ENCODE measurements around the gene ASPG. TPM values are rescaled to one million over a fixed set of nuclear protein-coding genes. Genes with fewer than 3 reads are reported as not detected.
A peak's percentile ranks its signal among the peaks of the same experiment; 100 is the strongest.

The ASPG gene
- total and polyA plus RNA-seq, 4 donors: 0.50 to 1.6 (median 1.1) TPM

DNA sequence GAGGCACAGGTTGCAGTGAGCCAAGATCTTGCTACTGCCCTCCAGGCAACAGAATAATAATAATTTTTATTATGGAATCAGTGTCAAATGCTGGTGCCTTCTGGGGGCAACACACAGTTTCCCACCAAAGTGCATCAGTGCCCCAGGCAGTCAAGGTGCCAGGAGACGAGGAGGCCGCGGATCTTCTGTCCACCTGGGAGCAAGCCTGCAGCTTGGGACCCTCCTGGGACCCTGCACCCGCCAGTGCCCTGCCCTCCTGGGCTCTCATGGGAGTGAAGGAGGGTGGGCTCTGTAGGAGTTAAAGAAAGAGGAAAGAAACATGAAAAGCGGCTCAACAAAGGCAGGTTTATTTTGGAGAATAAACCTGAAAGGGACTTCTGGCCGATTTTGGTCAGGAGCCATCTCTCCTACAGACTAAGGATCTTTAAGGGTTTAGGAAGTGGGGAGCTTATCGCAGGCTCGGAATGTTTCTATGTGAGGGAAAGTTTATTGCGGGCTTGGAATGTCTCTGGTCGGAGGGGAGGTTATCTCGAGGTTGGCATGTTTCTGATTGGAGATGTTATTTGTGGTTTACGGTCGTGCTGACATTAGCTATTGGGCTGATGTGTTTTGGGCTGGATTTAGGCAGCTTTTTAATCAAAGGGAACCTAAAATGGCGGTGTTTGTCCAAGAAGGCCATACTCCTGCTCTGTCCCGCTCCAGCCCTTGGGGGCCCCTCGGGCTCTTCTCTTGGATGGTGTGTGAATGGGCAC lies 1.1 kb upstream of the ASPG start:
- H3K9me3 ChIP-seq (ENCODE audit: control insufficient read depth, insufficient read depth, low read length): no peaks in the 10 kb centered on the region
- no peak for DNase-seq (ENCODE audit: low read depth in 4 of 6, low spot score in 6 of 6)
- H3K36me3 ChIP-seq (ENCODE audit: control insufficient read depth, insufficient read depth, low read length): no peaks in the 10 kb centered on the region
- WGBS (ENCODE audit: insufficient coverage): 88% methylated on average over 15 of the region's 16 CpGs
- no peak overlapping the region for H3K4me3 ChIP-seq (ENCODE audit: low read depth, low read length)
- H3K27me3 ChIP-seq (ENCODE audit: control insufficient read depth, insufficient read depth, low read length): peaks cover 25% of the 10 kb centered on the region
- no peak overlapping the region for H3K27ac ChIP-seq (ENCODE audit: low read depth, low read length)
- peaks cover 30% of the 10 kb centered on the region for H3K4me1 ChIP-seq (ENCODE audit: control insufficient read depth, insufficient read depth, low read length)

DNA sequence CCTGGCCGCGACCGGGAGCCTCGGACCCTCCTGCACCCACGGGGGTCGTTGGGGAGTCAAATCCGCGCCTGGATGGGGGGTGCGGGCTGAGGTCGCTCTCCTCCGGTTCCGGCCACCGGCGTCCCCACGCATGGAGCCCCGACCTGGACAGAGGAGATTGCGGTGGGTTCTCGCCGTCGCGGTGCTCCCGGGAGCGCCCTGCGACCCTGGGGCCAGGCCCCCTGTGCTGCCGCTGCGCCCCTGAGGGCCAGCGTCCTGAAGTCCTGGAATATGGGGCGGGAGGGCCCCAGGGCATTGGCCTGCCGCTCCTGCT lies 345 bp downstream of the ASPG start:
- Histone ChIP-seq H3K4me3 (ENCODE audit: low read depth, low read length) (no peak overlapping the region), H3K27me3 (ENCODE audit: control insufficient read depth, insufficient read depth, low read length) (peaks cover 25% of the 10 kb centered on the region), H3K4me1 (ENCODE audit: control insufficient read depth, insufficient read depth, low read length) (peaks cover 30% of the 10 kb centered on the region), H3K9me3 (ENCODE audit: control insufficient read depth, insufficient read depth, low read length) (no peaks in the 10 kb centered on the region), H3K27ac (ENCODE audit: low read depth, low read length) (no peak overlapping the region), H3K36me3 (ENCODE audit: control insufficient read depth, insufficient read depth, low read length) (no peaks in the 10 kb centered on the region)
- WGBS (ENCODE audit: insufficient coverage): 42% methylated on average over 28 of the region's 29 CpGs
- no peak for DNase-seq (ENCODE audit: low read depth in 4 of 6, low spot score in 6 of 6)

DNA sequence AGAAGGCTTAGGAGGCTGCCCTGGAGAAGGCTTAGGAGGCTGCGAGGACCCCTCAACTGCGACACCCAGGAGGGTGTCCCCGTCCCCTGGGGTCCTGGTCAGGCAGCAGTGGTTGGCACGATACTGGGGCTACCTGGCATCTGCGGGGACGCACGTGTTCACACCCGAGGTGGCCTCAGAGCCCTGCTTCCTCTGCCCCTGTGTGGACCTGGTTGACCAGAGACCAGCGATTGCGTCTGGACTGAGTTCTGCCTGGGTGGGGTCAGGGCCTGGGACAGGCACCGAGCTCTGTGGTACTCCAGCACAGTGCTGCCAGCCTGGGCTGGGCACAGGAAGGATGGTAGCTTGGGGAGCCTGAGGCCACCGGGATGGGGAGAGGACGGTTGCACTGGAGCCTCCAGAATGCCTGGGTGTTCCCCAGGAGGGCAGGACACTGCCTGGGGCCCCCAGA lies 735 bp downstream of the ASPG start:
- Histone ChIP-seq H3K9me3 (ENCODE audit: control insufficient read depth, insufficient read depth, low read length) (no peaks in the 10 kb centered on the region), H3K4me3 (ENCODE audit: low read depth, low read length) (no peak overlapping the region), H3K4me1 (ENCODE audit: control insufficient read depth, insufficient read depth, low read length) (peaks cover 30% of the 10 kb centered on the region), H3K36me3 (ENCODE audit: control insufficient read depth, insufficient read depth, low read length) (no peaks in the 10 kb centered on the region), H3K27ac (ENCODE audit: low read depth, low read length) (no peak overlapping the region), H3K27me3 (ENCODE audit: control insufficient read depth, insufficient read depth, low read length) (peaks cover 25% of the 10 kb centered on the region)
- no peak for DNase-seq (ENCODE audit: low read depth in 4 of 6, low spot score in 6 of 6)
- 84% methylated on average over 13 of the region's 13 CpGs for WGBS (ENCODE audit: insufficient coverage)

DNA sequence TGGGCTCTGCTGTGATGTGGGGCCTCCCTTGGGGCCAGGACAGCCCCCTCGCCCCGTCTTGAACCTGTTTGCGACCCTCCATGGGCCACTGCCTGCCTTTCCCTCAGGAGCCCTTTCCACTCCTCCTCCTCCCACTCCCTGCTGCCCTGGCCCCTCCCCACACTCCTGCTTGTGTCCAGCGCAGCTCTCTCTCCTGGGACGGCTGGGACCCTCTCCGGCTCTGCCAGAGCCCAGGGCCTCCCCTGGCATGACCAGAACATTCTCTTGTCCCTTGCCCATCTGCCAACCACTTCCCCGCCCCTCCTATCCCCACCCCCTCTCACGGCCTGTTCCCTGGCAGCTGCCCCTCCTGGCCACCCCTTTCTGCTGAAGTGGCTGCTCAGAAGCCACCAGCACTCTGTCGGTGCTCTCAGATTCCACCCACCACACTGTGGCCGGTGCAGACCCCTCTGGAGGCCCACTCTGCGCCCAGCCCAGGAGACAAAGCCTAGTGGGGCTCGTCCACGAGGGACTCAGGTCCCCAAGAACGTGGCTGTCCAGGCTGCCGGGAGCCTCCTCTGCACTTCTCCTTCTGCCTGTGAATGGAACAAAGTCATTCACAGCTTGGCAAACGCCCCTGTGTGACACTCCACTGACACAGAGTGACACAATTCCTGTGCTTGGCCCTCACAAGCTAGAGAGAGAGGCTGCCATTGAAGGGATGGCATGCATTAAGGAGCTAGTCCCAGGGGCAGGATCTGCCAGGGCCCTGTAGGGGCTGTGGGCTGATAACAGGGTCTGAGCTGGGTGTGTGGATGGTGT lies 1.4 kb downstream of the ASPG start:
- no peak overlapping the region for H3K27ac ChIP-seq (ENCODE audit: low read depth, low read length)
- H3K27me3 ChIP-seq (ENCODE audit: control insufficient read depth, insufficient read depth, low read length): peaks cover 25% of the 10 kb centered on the region
- no peak overlapping the region for H3K4me3 ChIP-seq (ENCODE audit: low read depth, low read length)
- 47% methylated on average over 15 of the region's 16 CpGs for WGBS (ENCODE audit: insufficient coverage)
- no peaks in the 10 kb centered on the region for H3K36me3 ChIP-seq (ENCODE audit: control insufficient read depth, insufficient read depth, low read length)
- H3K4me1 ChIP-seq (ENCODE audit: control insufficient read depth, insufficient read depth, low read length): peaks cover 30% of the 10 kb centered on the region
- H3K9me3 ChIP-seq (ENCODE audit: control insufficient read depth, insufficient read depth, low read length): no peaks in the 10 kb centered on the region
- DNase-seq (ENCODE audit: low read depth in 4 of 6, low spot score in 6 of 6): peak in 1 of 6 donors; percentile 3

DNA sequence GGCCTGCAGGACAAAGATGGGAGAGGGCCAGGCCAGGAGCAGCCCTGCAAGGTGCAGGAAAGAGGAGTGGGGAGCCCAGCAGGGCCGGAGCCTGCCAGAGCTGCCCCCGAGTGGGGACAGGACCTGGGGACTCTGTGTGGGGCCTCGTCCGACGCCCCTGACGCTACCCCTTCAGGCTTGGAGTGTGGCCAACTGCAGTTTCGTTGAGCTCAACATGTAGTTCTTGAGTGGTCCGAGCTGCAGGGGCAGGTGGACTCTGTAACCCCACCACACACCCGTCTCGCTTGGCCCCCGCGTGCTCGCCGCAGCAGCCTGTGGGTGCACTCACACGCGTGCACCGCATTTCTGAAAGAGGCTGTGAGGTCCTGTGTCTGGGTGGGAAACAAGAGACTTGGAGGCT lies 2.0 kb downstream of the ASPG start:
- H3K9me3 ChIP-seq (ENCODE audit: control insufficient read depth, insufficient read depth, low read length): no peaks in the 10 kb centered on the region
- H3K27ac ChIP-seq (ENCODE audit: low read depth, low read length): no peak overlapping the region
- peaks cover 29% of the 10 kb centered on the region for H3K4me1 ChIP-seq (ENCODE audit: control insufficient read depth, insufficient read depth, low read length)
- no peak for DNase-seq (ENCODE audit: low read depth in 4 of 6, low spot score in 6 of 6)
- peaks cover 25% of the 10 kb centered on the region for H3K27me3 ChIP-seq (ENCODE audit: control insufficient read depth, insufficient read depth, low read length)
- H3K36me3 ChIP-seq (ENCODE audit: control insufficient read depth, insufficient read depth, low read length): no peaks in the 10 kb centered on the region
- 68% methylated on average over 11 of the region's 17 CpGs for WGBS (ENCODE audit: insufficient coverage)
- H3K4me3 ChIP-seq (ENCODE audit: low read depth, low read length): no peak overlapping the region

DNA sequence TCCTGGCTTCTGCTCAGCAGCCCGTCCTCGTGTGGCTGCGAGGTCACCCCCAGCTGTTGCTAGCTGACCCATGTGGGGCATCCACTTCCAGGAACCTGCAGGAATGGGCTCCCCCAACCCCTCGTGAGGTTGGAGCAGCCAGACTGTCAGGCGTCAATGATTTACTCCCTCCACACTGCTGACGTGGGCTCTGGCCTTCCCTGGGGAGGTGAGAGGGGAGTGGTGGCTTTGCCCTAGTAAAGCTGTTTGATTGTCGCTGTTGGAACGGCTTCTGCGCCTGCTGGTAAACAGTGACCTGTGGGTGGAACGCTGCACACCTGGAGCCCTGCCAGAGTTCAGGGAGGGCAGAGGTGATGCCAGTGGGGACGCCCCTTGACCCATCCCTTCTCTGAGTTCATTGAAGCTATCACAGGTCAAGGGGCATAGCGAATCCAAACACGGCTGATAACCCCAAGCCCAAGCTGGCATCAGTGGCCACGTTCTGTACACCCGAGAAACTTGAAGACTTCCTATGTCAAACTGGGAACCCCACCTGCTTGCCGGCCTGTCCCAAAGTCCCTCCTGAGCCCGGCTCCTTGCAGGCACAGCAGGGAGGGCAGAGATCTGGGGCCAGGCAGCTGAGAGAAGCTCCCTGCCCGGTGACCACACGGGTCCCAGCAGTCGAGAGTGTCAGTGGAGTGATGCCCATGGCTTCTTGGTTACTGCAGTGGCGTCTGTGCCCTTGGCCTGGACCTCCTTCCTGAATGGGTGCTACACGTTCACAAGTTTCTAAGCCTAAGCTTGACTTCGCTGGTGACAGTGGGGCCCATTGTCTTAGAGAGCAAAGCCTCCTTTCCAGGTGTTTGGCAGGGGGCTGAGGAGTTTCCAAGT lies 2.7 kb downstream of the ASPG start:
- Histone ChIP-seq H3K27me3 (ENCODE audit: control insufficient read depth, insufficient read depth, low read length) (peaks cover 22% of the 10 kb centered on the region), H3K36me3 (ENCODE audit: control insufficient read depth, insufficient read depth, low read length) (no peaks in the 10 kb centered on the region), H3K4me3 (ENCODE audit: low read depth, low read length) (no peak overlapping the region), H3K9me3 (ENCODE audit: control insufficient read depth, insufficient read depth, low read length) (no peaks in the 10 kb centered on the region), H3K4me1 (ENCODE audit: control insufficient read depth, insufficient read depth, low read length) (peaks cover 22% of the 10 kb centered on the region), H3K27ac (ENCODE audit: low read depth, low read length) (no peak overlapping the region)
- 77% methylated on average over 21 of the region's 23 CpGs for WGBS (ENCODE audit: insufficient coverage)
- DNase-seq (ENCODE audit: low read depth in 4 of 6, low spot score in 6 of 6): no peak

DNA sequence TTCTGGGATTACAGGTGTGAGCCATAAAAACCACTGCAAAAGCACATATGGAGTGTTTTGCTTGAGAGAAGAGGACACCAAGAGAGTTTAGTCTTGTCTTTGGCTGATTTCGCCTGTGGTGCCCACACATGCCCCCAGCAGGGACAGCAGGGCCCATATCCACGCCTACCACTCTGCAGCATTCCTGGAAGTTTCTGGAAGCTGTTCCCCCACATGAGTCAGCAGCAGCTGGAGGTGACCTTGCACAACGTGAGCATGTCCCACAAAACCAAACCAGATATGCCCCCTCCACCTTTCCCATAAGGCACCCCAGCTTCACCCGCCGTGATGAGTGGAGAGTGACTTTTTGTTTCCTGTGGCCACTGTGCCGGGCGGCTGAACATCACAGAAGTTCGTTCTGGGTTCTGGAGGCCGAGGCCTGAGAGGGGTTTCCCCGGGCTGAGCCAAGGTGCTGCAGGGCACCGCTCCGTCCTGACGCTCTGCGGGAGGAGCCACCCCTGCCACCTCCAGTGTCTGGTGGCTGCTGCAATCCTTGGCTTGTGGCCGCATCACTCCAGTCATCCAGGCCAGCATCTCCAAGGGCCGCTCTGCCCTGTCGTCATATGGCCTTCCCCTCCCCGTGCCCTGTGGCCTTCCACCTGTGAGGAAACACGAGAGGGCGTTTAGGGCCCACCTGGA lies 4.7 kb downstream of the ASPG start:
- Histone ChIP-seq H3K36me3 (ENCODE audit: control insufficient read depth, insufficient read depth, low read length) (no peaks in the 10 kb centered on the region), H3K27ac (ENCODE audit: low read depth, low read length) (no peak overlapping the region), H3K9me3 (ENCODE audit: control insufficient read depth, insufficient read depth, low read length) (no peaks in the 10 kb centered on the region), H3K27me3 (ENCODE audit: control insufficient read depth, insufficient read depth, low read length) (peaks cover 11% of the 10 kb centered on the region), H3K4me3 (ENCODE audit: low read depth, low read length) (no peak overlapping the region), H3K4me1 (ENCODE audit: control insufficient read depth, insufficient read depth, low read length) (peaks cover 31% of the 10 kb centered on the region)
- no peak for DNase-seq (ENCODE audit: low read depth in 4 of 6, low spot score in 6 of 6)
- WGBS (ENCODE audit: insufficient coverage): 97% methylated on average over 17 of the region's 20 CpGs

DNA sequence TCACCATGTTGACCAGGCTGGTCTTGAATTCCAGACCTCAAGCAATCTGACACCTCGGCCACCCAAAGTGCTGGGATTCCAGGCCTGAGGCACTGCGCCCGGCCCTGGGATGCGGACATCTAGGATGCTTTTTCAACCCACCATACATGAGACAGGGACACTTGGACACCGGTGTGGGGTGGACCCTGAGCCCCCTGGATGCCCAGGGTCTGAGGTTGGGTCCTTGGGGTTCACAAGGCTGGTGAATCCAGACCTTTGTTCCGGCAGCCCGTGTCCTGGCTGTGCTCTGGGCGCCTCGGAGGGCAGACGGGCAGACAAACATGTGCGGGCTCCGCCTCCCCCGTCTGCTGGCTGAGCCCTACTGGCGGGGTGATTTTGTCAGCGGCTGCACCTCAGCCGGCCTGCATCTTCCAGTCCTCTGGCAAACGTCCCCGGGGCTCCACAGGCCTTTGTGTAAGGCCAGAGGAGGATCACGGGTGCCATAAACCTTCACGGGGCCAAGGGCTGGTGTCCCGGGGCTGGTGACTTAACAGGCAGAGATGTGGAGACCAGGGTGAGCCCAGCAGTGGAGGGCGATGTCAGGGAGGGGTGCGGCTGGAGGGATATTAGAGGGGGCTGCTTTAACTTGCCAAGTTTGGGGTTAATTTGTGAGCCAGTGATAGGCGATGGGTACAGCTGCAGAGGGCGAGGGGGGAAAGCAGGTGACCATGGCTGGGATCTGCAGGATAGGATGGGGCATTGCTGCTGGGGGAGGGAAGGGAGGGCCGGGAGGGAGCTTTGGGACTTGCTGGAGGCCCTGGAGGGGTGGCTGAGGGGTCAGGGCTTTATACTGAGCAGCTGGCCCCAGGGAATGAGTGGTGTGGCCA lies 5.8 kb downstream of the ASPG start:
- DNase-seq (ENCODE audit: low read depth in 4 of 6, low spot score in 6 of 6): no peak
- H3K27ac ChIP-seq (ENCODE audit: low read depth, low read length): no peak overlapping the region
- H3K36me3 ChIP-seq (ENCODE audit: control insufficient read depth, insufficient read depth, low read length): no peaks in the 10 kb centered on the region
- no peaks in the 10 kb centered on the region for H3K9me3 ChIP-seq (ENCODE audit: control insufficient read depth, insufficient read depth, low read length)
- peaks cover 23% of the 10 kb centered on the region for H3K4me1 ChIP-seq (ENCODE audit: control insufficient read depth, insufficient read depth, low read length)
- H3K4me3 ChIP-seq (ENCODE audit: low read depth, low read length): no peak overlapping the region
- 47% methylated on average over 26 of the region's 26 CpGs for WGBS (ENCODE audit: insufficient coverage)
- peaks cover 2% of the 10 kb centered on the region for H3K27me3 ChIP-seq (ENCODE audit: control insufficient read depth, insufficient read depth, low read length)

All from spinal cord (tissue), 10 donors.